Measurements from ENCODE around the gene AGMO.
"Not testable (repeated sequence)": the region's sequence is repeated elsewhere in the genome, so short reads cannot be mapped to it uniquely, and the experiment has no call there.

Gene AGMO

DNA sequence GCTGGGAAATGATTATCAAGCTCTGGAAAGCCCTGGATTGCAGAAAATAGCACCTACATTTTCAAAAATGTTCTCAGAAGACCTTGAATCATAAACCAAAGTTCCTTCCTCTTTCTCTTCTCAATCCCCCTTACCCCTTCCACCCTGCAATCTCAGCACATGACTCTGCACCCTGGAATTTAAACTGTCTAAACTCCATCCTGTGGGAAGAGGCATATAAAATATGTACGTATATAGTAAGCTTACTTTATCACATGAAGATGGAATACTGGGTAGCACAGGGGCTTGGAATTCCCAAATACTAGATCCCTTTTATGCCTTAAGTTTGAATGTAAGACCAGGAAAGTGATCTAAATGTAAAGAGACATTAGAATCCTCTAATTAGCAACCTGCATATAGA is 7.7 kb downstream of the AGMO start:
- Histone ChIP-seq H4K20me1 (ENCODE audit: low read depth, low read length) (no peaks in the 10 kb centered on the region), H3K36me3 (ENCODE audit: low read length) (no peaks in the 10 kb centered on the region), H3K27ac (ENCODE audit: low read depth, low read length) (no peak overlapping the region), H2AFZ (ENCODE audit: low read depth, low read length, severe bottlenecking) (no peak overlapping the region), H3F3A (ENCODE audit: insufficient read depth) (no peaks in the 10 kb centered on the region), H3K9ac (ENCODE audit: low read length) (no peak overlapping the region), H3K9me3 (ENCODE audit: insufficient read depth, low read length) (no peaks in the 10 kb centered on the region), H3K4me2 (ENCODE audit: low read depth, low read length, poor library complexity, severe bottlenecking) (no peak overlapping the region), H3K79me2 (ENCODE audit: insufficient read depth, low read length) (no peaks in the 10 kb centered on the region), H3K27me3 (ENCODE audit: low read length) (no peaks in the 10 kb centered on the region), H3K4me3 (ENCODE audit: insufficient read depth, low read length, poor library complexity, severe bottlenecking) (no peak overlapping the region), H3K9me2 (replicated peaks; ENCODE audit: insufficient read depth, low read length) (no peaks in the 10 kb centered on the region)
- no peak for TF ChIP-seq EZH2phosphoT487 (conservative IDR thresholded peaks at IDR 0.05; ENCODE audit: low read length)
- TF ChIP-seq, protein P1, sequence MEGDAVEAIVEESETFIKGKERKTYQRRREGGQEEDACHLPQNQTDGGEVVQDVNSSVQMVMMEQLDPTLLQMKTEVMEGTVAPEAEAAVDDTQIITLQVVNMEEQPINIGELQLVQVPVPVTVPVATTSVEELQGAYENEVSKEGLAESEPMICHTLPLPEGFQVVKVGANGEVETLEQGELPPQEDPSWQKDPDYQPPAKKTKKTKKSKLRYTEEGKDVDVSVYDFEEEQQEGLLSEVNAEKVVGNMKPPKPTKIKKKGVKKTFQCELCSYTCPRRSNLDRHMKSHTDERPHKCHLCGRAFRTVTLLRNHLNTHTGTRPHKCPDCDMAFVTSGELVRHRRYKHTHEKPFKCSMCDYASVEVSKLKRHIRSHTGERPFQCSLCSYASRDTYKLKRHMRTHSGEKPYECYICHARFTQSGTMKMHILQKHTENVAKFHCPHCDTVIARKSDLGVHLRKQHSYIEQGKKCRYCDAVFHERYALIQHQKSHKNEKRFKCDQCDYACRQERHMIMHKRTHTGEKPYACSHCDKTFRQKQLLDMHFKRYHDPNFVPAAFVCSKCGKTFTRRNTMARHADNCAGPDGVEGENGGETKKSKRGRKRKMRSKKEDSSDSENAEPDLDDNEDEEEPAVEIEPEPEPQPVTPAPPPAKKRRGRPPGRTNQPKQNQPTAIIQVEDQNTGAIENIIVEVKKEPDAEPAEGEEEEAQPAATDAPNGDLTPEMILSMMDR (IDR thresholded peaks at IDR 0.05; ENCODE audit: insufficient read depth, low read length, poor library complexity, severe bottlenecking): no peak

DNA sequence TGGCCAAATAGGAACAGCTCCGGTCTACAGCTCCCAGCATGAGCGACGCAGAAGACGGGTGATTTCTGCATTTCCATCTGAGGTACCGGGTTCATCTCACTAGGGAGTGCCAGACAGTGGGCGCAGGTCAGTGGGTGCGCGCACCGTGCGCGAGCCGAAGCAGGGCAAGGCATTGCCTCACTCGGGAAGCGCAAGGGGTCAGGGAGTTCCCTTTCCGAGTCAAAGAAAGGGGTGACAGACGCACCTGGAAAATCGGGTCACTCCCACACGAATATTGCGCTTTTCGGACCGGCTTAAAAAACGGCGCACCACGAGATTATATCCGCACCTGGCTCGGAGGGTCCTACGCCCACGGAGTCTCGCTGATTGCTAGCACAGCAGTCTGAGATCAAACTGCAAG is 14.5 kb downstream of the AGMO start:
- H3K27ac ChIP-seq (ENCODE audit: low read depth, low read length); H3K79me2 ChIP-seq (ENCODE audit: insufficient read depth, low read length); H3K9me3 ChIP-seq (ENCODE audit: insufficient read depth, low read length); H3K36me3 ChIP-seq (ENCODE audit: low read length); H3K9ac ChIP-seq (ENCODE audit: low read length); H3K4me3 ChIP-seq (ENCODE audit: insufficient read depth, low read length, poor library complexity, severe bottlenecking); H3F3A ChIP-seq (ENCODE audit: insufficient read depth); H3K9me2 ChIP-seq (replicated peaks; ENCODE audit: insufficient read depth, low read length); H3K27me3 ChIP-seq (ENCODE audit: low read length); H2AFZ ChIP-seq (ENCODE audit: low read depth, low read length, severe bottlenecking); H4K20me1 ChIP-seq (ENCODE audit: low read depth, low read length); H3K4me2 ChIP-seq (ENCODE audit: low read depth, low read length, poor library complexity, severe bottlenecking): not testable (repeated sequence)

DNA sequence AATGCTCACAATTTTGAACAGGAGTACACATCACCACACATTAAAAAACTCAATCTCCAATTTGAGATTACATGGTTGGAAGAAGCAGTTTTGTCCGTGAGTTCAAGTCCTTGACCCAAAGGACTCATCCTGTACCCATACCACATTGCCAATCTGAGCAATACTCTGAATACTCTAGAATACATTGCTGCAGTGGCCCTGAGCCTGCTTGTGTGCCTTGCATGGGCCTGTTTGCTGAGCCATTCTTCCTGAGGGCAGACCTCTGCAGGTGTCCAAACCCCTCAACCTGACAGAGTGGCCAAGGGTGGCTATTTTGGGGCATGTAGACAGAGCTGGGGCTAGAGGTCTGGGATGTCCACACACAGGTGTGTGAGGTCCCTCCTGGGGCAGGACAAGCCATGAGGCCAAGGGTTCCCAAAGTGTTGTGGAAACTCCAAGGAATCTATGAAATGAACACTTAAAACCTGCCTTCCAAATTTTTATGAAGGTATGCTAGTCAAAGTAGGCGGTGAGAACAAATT is 15.5 kb downstream of the AGMO start:
- Histone ChIP-seq H2AFZ (ENCODE audit: low read depth, low read length, severe bottlenecking) (no peak overlapping the region), H3K36me3 (ENCODE audit: low read length) (no peaks in the 10 kb centered on the region), H3K4me3 (ENCODE audit: insufficient read depth, low read length, poor library complexity, severe bottlenecking) (no peak overlapping the region), H4K20me1 (ENCODE audit: low read depth, low read length) (no peaks in the 10 kb centered on the region), H3K79me2 (ENCODE audit: insufficient read depth, low read length) (no peaks in the 10 kb centered on the region), H3F3A (ENCODE audit: insufficient read depth) (no peaks in the 10 kb centered on the region), H3K9me3 (ENCODE audit: insufficient read depth, low read length) (no peaks in the 10 kb centered on the region), H3K27ac (ENCODE audit: low read depth, low read length) (no peak overlapping the region), H3K27me3 (ENCODE audit: low read length) (no peaks in the 10 kb centered on the region), H3K9me2 (replicated peaks; ENCODE audit: insufficient read depth, low read length) (no peaks in the 10 kb centered on the region), H3K4me2 (ENCODE audit: low read depth, low read length, poor library complexity, severe bottlenecking) (no peak overlapping the region), H3K9ac (ENCODE audit: low read length) (no peak overlapping the region)
- TF ChIP-seq, protein P1 (IDR thresholded peaks at IDR 0.05; ENCODE audit: insufficient read depth, low read length, poor library complexity, severe bottlenecking): no peak
- no peak for TF ChIP-seq EZH2phosphoT487 (conservative IDR thresholded peaks at IDR 0.05; ENCODE audit: low read length)

DNA sequence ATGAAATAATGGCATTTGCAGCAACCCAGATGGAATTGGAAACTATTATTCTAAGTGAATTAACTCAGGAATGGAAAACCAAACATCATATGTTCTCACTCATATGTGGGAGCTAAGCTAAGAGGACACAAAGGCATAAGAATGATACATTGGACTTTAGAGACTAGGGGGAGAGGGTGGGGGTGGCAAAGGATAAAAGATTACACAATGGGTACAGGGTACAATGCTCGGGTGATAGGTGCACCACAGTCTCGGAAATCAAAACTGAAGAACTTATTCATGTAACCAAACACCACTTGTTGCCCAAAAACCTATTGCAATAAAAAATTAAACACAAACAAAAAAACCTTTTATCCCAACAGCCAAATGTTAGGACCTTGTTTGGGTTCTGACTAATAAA is 17.8 kb downstream of the AGMO start:
- Histone ChIP-seq H3F3A (ENCODE audit: insufficient read depth) (no peaks in the 10 kb centered on the region), H3K4me3 (ENCODE audit: insufficient read depth, low read length, poor library complexity, severe bottlenecking) (no peak overlapping the region), H3K9ac (ENCODE audit: low read length) (no peak overlapping the region), H3K27ac (ENCODE audit: low read depth, low read length) (no peak overlapping the region), H3K79me2 (ENCODE audit: insufficient read depth, low read length) (no peaks in the 10 kb centered on the region), H3K4me2 (ENCODE audit: low read depth, low read length, poor library complexity, severe bottlenecking) (no peak overlapping the region), H3K9me2 (replicated peaks; ENCODE audit: insufficient read depth, low read length) (no peaks in the 10 kb centered on the region), H3K9me3 (ENCODE audit: insufficient read depth, low read length) (no peaks in the 10 kb centered on the region), H2AFZ (ENCODE audit: low read depth, low read length, severe bottlenecking) (no peak overlapping the region), H4K20me1 (ENCODE audit: low read depth, low read length) (no peaks in the 10 kb centered on the region), H3K36me3 (ENCODE audit: low read length) (no peaks in the 10 kb centered on the region), H3K27me3 (ENCODE audit: low read length) (no peaks in the 10 kb centered on the region)
- TF ChIP-seq, protein P1 (IDR thresholded peaks at IDR 0.05; ENCODE audit: insufficient read depth, low read length, poor library complexity, severe bottlenecking): no peak
- TF ChIP-seq EZH2phosphoT487 (conservative IDR thresholded peaks at IDR 0.05; ENCODE audit: low read length): no peak

Measured in SU-DHL-6 (cell line).